Psoas muscle (tissue), 8 donors: ENCODE measurements around the gene BTG2. TPM values are rescaled to one million over a fixed set of nuclear protein-coding genes. Genes with fewer than 3 reads are reported as not detected.

Source experiments
- ATAC-seq, 4 donors: fragments of 200-7000 bp; cut with Tn5 transposase; one replicate each; pipeline ENCODE4 v1.9.1; 2020; ENCODE audit warnings: moderate library complexity in 3 of 4, mild to moderate bottlenecking in 2 of 4
- DNase-seq, 2 donors: peaks; one replicate each; pipeline ENCODE4 v3.0.0-alpha.2; 2020
- H3K27ac ChIP-seq: fragments of 200-600 bp; one replicate; pipeline ENCODE4 v1.8.0; 2022
- H3K27me3 ChIP-seq, 3 donors: fragments of 200-600 bp in 1 of 3; one replicate each; pipeline versions ENCODE4 v1.6.1 to v1.8.0; 2013 to 2022; ENCODE audit warnings: low read length in 2 of 3, mild to moderate bottlenecking in 2 of 3, moderate library complexity in 1 of 3; ENCODE audit not compliant: insufficient read depth in 3 of 3
- H3K36me3 ChIP-seq, 2 donors: fragments of 200-600 bp in 1 of 2; one replicate each; pipeline versions ENCODE4 v1.6.1 to v1.8.0; 2013 to 2022; ENCODE audit warnings: low read depth in 1 of 2, mild to moderate bottlenecking in 1 of 2, moderate library complexity in 1 of 2; ENCODE audit not compliant: insufficient read depth in 1 of 2
- H3K4me1 ChIP-seq: fragments of 200-600 bp; one replicate; pipeline ENCODE4 v1.8.0; 2022
- H3K4me3 ChIP-seq: fragments of 200-600 bp; one replicate; pipeline ENCODE4 v1.8.0; 2022; ENCODE audit warnings: mild to moderate bottlenecking
- H3K9me3 ChIP-seq: fragments of 200-600 bp; one replicate; pipeline ENCODE4 v1.8.0; 2022
- CTCF ChIP-seq: fragments of 200-600 bp; IDR thresholded peaks from one replicate; pipeline ENCODE4 v1.8.0; 2022; ENCODE audit warnings: antibody characterized with exemption
- WGBS, 3 donors: extraction: QIAGEN DNeasy Blood & Tissue Kit; methylation state at CpG; one replicate each; pipeline versions ENCODE4 v1.1.6 to v1.1.7; 2013; 5-methylcytosine and 5-hydroxymethylcytosine counted together
- intact Hi-C, 2 donors: fragments of 100-400 bp; cut with DNase I; formaldehyde crosslinking; loops; one replicate each; pipeline versions ENCODE4 v1.11.0 to v1.14.2; 2022
- polyA plus RNA-seq, 3 donors: library from polyadenylated mRNA; stranded (reverse); fragments of 200-250 nt; gene quantifications; one replicate each; pipeline ENCODE4 v1.2.3, GENCODE V29; 2013
- total RNA-seq, 4 donors: library from RNA; stranded (reverse); fragmentation: NEBNext Ultra II Directional in 2 of 4; extraction: Animal tissue kit (Norgen Biotek cat#: 25700) in 2 of 4; gene quantifications; one replicate each; pipeline versions ENCODE4 v1.2.1 to v1.2.4, GENCODE V29; 2021 to 2023
- donor health status: healthy with polysubstance abuse.
- donor health status: DM: no; HTN: no; CAD: no; lungs with moderate emphysema.
- donor health status: Bipolar disorder and iron deficiency.
- donor health status: healthy.
- donor health status: DM: yes; HTN: yes; CAD: no.
- donor health status: DM: no; HTN: no; CAD: no.
- donor health status: DM: no; HTN: no; CAD: no.
- donor health status: DM: yes; HTN: yes; CAD: no.

The BTG2 gene
- total and polyA plus RNA-seq, 7 donors = 17.6 to 360 (median 119) TPM

GRCh38 chr1:203306089-203306964 is 1.0 kb downstream of the BTG2 start:
- TF ChIP-seq CTCF = no peak
- 0 to 1% (median 0%) methylated on average over 22 of the region's 22 CpGs for WGBS, 3 donors
- intact Hi-C loops = loop anchor here in 1 of 2 donors (1.0 kb wide), 1 partner anchor 16 kb away; no protein-coding TSS in a partner anchor
- Histone ChIP-seq H3K27ac (peak overlapping the region; percentile 98), H3K4me3 (peak overlapping the region; percentile 93), H3K36me3 (peaks cover 0 to 29% of the 10 kb centered on the region in 2 donors), H3K4me1 (peaks cover 27% of the 10 kb centered on the region), H3K27me3 (no peaks in the 10 kb centered on the region), H3K9me3 (no peaks in the 10 kb centered on the region)
- DNase-seq (peak; percentile 85 to 94), ATAC-seq (peak; percentile 49 to 68 (median 64))

GRCh38 chr1:203306965-203307541 is 1.7 kb downstream of the BTG2 start:
- Histone ChIP-seq H3K27me3 (no peaks in the 10 kb centered on the region), H3K27ac (peak overlapping the region; percentile 98), H3K9me3 (no peaks in the 10 kb centered on the region), H3K4me3 (peak overlapping the region; percentile 93), H3K36me3 (peaks cover 0 to 29% of the 10 kb centered on the region in 2 donors), H3K4me1 (peaks cover 27% of the 10 kb centered on the region)
- no peak for TF ChIP-seq CTCF
- ATAC-seq (no peak), DNase-seq (peak in 1 of 2 donors; percentile 72)
- intact Hi-C loops = loop anchor here in 1 of 2 donors (1.0 kb wide), 2 partner anchors 17 to 34 kb away; no protein-coding TSS in a partner anchor
- WGBS, 3 donors = 13 to 21% (median 14%) methylated on average over 21 of the region's 21 CpGs

GRCh38 chr1:203307641-203308126 is 2.4 kb downstream of the BTG2 start:
- H3K9me3 ChIP-seq = no peaks in the 10 kb centered on the region
- intact Hi-C loops = loop anchor here in 1 of 2 donors (1.0 kb wide), 1 partner anchor 34 kb away; no protein-coding TSS in a partner anchor
- peaks cover 27% of the 10 kb centered on the region for H3K4me1 ChIP-seq
- no peaks in the 10 kb centered on the region for H3K27me3 ChIP-seq
- H3K4me3 ChIP-seq = peak overlapping the region; percentile 93
- no peak for TF ChIP-seq CTCF
- WGBS, 3 donors = 13 to 20% (median 15%) methylated on average over 3 of the region's 3 CpGs
- H3K36me3 ChIP-seq = peaks cover 0 to 29% of the 10 kb centered on the region in 2 donors
- ATAC-seq (no peak), DNase-seq (no peak)
- peak overlapping the region; percentile 98 for H3K27ac ChIP-seq

GRCh38 chr1:203308328-203308922 is 3.1 kb downstream of the BTG2 start:
- H3K9me3 ChIP-seq = no peaks in the 10 kb centered on the region
- 32 to 33% (median 33%) methylated on average over 5 of the region's 5 CpGs for WGBS, 3 donors
- peaks cover 0 to 29% of the 10 kb centered on the region in 2 donors for H3K36me3 ChIP-seq
- peaks cover 27% of the 10 kb centered on the region for H3K4me1 ChIP-seq
- H3K4me3 ChIP-seq = peak overlapping the region; percentile 93
- H3K27ac ChIP-seq = peak overlapping the region; percentile 98
- H3K27me3 ChIP-seq = no peaks in the 10 kb centered on the region
- intact Hi-C loops = no loop called here
- DNase-seq = no peak
- no peak for ATAC-seq
- no peak for TF ChIP-seq CTCF
